ENCODE results near the gene RBBP8NL. TPM values are rescaled to one million over a fixed set of nuclear protein-coding genes. Genes with fewer than 3 reads are reported as not detected.

The RBBP8NL gene
- total and polyA plus RNA-seq, 5 donors from 2014 or later, result not detected

DNA sequence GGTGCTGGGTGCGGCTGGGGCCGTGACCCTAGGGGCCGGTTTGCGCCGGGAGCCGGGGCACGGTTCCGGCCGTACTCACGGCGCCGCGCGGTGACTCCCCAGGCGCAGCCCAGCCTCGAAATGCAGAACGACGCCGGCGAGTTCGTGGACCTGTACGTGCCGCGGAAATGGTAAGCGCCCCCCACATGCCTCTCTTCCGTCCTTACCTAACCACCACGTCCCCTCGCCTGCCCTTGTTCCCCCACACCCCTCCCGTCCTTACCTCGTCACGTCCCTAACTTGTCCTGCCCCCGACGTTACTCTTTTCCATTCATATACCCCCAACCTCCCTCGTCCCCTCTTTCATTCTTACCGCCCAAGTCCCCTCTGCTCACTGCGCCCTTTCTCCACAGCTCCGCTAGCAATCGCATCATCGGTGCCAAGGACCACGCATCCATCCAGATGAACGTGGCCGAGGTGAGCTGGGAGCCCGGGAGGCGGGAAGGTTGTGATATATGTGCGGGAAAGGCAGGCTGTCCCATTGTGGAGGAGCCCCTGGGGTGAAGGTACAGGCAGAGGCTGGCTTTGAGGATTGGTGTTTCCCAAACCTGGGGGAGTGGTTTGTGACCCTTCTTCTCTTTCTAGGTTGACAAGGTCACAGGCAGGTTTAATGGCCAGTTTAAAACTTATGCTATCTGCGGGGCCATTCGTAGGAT, 40.0 kb downstream of the RBBP8NL start:
- Mint-ChIP-seq H3K4me3 (peak overlapping the region; percentile 90 to 99 (median 94)), H3K9me3 (no peaks in the 10 kb centered on the region), H3K27me3 (no peaks in the 10 kb centered on the region), H3K27ac (peak overlapping the region; percentile 90 to 95 (median 95)), H3K36me3 (peaks cover 16% of the 10 kb centered on the region), H3K4me1 (peaks cover 0 to 48% (median 28%) of the 10 kb centered on the region in 4 donors)
- H3K4me3 ChIP-seq (ENCODE audit: low read depth, low read length), result peak overlapping the region; percentile 84
- peak overlapping the region; percentile 93 for H3K27ac ChIP-seq (ENCODE audit: insufficient read depth, low read length, poor library complexity, severe bottlenecking)
- no peaks in the 10 kb centered on the region for H3K27me3 ChIP-seq (ENCODE audit: control insufficient read depth, insufficient read depth, low read length)
- peaks cover 32% of the 10 kb centered on the region for H3K4me1 ChIP-seq (ENCODE audit: control insufficient read depth, insufficient read depth, low read length, poor library complexity, severe bottlenecking)
- no peaks in the 10 kb centered on the region for H3K9me3 ChIP-seq (ENCODE audit: control insufficient read depth in 2 of 2, low read length in 2 of 2)
- peaks cover 16% of the 10 kb centered on the region for H3K36me3 ChIP-seq (ENCODE audit: control insufficient read depth, insufficient read depth, low read length)
- peak; percentile 26 to 36 for ATAC-seq (ENCODE audit: low read depth in 2 of 2)
- peak in 1 of 3 donors; percentile 29 for DNase-seq

DNA sequence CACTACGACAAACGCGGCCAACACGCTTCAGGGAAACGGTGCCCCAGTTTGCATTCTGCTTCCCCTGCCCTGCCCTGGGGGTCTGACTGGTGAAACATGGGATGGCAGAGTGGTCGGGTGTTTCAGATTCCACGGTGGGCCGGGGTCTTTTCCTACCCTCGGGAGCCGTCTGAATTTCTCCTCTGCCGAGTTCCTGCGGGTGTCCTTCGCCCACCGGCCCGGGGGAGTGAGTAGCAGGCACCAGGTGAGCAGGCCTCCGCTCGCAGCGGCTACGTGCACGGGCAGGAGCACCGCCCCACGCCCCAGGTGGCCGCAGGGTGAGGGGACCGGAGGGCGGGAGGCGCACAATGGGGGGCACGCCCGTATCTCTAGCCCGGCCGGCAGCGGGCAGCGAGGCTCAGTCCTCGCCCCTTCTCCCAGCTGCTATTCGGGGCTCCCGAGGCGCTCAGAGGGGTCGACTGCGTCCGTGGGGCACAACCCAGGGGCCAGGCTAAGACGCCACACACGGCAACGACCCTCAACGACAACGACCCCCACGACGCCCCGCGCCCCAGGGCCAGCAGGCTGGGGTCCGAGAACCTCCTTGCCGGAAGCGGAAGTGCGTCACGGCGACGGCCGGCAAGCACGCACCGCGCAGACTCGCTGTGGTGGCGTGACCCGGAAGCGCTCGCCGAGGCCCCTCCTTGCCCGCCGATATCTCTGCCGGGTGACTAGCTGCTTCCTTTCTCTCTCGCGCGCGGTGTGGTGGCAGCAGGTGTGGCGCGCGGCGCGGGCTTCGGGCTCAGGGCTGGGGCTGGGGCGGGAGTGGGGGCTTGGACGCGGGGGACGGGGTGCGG, 40.7 kb downstream of the RBBP8NL start, which contains the start of gene RPS21:
Gene RPS21, plus strand, starts transcription at position 721 of the 836 bp plus-strand sequence. CDS start 236 bp downstream, outside the sequence.
- Mint-ChIP-seq H3K36me3 (peaks cover 22% of the 10 kb centered on the region), H3K27me3 (no peaks in the 10 kb centered on the region), H3K4me1 (peaks cover 0 to 54% (median 30%) of the 10 kb centered on the region in 4 donors), H3K4me3 (peak within 1 kb of the TSS; percentile 90 to 99 (median 94)), H3K9me3 (peaks cover 0 to 5% (median 1%) of the 10 kb centered on the region in 7 donors), H3K27ac (peak within 1 kb of the TSS; percentile 90 to 95 (median 95))
- H3K4me3 ChIP-seq (ENCODE audit: low read depth, low read length), result peak within 1 kb of the TSS; percentile 84
- peak; percentile 91 to 95 (median 93) for DNase-seq
- no peaks in the 10 kb centered on the region for H3K9me3 ChIP-seq (ENCODE audit: control insufficient read depth in 2 of 2, low read length in 2 of 2)
- H3K27ac ChIP-seq (ENCODE audit: insufficient read depth, low read length, poor library complexity, severe bottlenecking), result peak within 1 kb of the TSS; percentile 93
- ATAC-seq (ENCODE audit: low read depth in 2 of 2), result peak; percentile 92 to 93
- no peaks in the 10 kb centered on the region for H3K27me3 ChIP-seq (ENCODE audit: control insufficient read depth, insufficient read depth, low read length)
- H3K4me1 ChIP-seq (ENCODE audit: control insufficient read depth, insufficient read depth, low read length, poor library complexity, severe bottlenecking), result peaks cover 32% of the 10 kb centered on the region
- peaks cover 16% of the 10 kb centered on the region for H3K36me3 ChIP-seq (ENCODE audit: control insufficient read depth, insufficient read depth, low read length)

DNA sequence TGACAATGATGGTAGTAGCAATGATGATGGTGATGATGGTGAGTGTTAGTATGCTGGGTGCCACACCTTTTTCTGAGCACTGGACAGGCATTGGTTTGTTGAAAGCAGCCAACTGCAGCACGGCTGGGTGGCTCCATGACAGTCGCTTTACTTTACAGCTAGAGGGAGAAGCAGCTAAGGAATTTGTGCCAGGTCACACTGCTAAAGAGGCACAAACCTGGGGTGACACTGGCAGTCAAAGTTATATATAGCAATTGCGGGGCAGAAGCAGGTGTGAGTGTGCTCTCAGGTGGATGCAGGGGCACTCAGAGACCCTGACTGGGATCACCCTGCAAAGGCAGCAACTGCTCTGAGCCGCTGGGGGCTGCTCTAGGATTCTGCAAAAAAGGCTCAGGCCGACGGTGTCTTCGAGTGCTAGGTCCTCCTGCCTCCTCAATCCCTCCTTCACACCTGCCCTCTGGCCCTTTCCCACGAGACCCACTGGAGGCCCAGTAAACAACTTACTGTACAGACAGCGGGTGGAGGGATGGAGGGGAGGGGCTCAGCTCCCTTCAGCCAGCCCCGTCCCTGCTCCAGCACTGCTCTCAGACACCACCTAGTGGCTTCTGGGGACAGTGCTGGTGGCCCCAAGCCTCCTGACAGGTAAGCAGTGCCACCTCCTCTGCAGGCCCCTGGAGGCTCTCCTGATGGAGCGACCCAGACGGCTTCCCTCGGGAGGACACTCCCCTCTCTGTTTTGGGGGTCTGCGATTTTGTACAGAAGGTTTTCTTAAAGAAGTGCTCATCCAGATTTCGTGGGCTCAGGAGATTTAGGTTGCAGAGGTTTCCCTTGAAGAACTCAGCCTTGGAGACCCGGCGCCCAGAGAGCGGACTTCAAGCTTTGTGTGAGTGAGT, 44.8 kb downstream of the RBBP8NL start:
- Histone ChIP-seq H3K4me3 (ENCODE audit: low read depth, low read length) (no peak overlapping the region), H3K9me3 (ENCODE audit: control insufficient read depth in 2 of 2, low read length in 2 of 2) (no peaks in the 10 kb centered on the region), H3K27me3 (ENCODE audit: control insufficient read depth, insufficient read depth, low read length) (no peaks in the 10 kb centered on the region), H3K36me3 (ENCODE audit: control insufficient read depth, insufficient read depth, low read length) (no peaks in the 10 kb centered on the region), H3K27ac (ENCODE audit: insufficient read depth, low read length, poor library complexity, severe bottlenecking) (no peak overlapping the region), H3K4me1 (ENCODE audit: control insufficient read depth, insufficient read depth, low read length, poor library complexity, severe bottlenecking) (peaks cover 23% of the 10 kb centered on the region)
- Mint-ChIP-seq H3K9me3 (peaks cover 0 to 5% (median 1%) of the 10 kb centered on the region in 7 donors), H3K36me3 (peaks cover 6% of the 10 kb centered on the region), H3K27ac (no peak overlapping the region), H3K4me1 (peaks cover 0 to 36% (median 18%) of the 10 kb centered on the region in 4 donors), H3K27me3 (no peaks in the 10 kb centered on the region), H3K4me3 (peak overlapping the region; percentile 16 to 95 (median 58))
- ATAC-seq (ENCODE audit: low read depth in 2 of 2) (peak; percentile 60 to 68), DNase-seq (peak; percentile 63 to 79 (median 74))

DNA sequence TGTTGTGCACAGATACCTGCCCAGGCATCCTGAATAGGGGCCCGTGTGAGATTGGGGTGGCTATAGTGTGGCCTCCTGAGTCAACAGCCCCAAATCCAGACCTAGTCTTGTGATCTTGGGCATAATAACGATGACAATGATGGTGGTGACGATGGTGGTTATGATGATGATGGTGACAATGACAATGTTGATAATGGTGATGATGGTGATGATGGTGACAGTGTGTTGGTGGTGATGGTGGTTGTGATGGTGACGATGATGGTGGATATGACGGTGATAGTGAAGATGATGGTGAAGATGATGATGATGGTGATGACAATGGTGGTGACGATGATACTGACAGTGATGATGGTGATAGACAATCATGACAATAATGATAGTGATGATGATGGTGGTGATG, 45.5 kb downstream of the RBBP8NL start:
- peaks cover 0 to 5% (median 1%) of the 10 kb centered on the region in 7 donors for H3K9me3 Mint-ChIP-seq
- H3K4me1 ChIP-seq (ENCODE audit: control insufficient read depth, insufficient read depth, low read length, poor library complexity, severe bottlenecking), result peaks cover 19% of the 10 kb centered on the region

DNA sequence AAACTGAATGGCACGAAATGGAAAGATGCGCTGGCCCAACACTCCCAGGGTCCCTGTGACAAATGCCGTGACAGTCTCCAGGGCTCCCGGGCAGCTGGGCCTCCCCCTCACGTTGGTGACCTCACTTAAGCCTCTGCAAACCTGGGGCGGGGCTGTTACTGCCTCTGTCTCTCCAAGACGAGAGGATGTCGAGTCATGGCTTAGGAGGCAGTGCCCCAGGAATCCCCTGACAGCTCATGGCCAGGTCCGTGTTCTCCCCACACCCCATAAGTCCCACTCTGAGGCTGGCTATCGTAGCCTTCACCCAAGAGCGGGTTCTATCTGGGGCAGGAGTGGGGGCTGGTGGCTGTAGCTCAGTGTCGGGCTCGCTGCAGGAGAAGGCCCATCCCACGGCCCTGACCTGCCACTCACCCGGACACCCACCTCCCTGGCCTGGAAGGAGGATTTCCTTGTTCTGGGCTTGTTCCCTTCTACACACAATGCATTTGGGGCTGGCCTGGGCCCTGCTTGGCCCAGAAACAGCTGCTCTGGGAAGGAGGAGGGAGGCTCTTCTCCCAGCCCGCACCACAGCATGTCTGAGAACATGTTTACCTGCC, 46.0 kb downstream of the RBBP8NL start:
- H3K4me1 ChIP-seq (ENCODE audit: control insufficient read depth, insufficient read depth, low read length, poor library complexity, severe bottlenecking), result peaks cover 16% of the 10 kb centered on the region
- peaks cover 6% of the 10 kb centered on the region for H3K36me3 Mint-ChIP-seq
- H3K4me3 ChIP-seq (ENCODE audit: low read depth, low read length), result no peak overlapping the region
- H3K27ac Mint-ChIP-seq, result peak overlapping the region in 1 of 3 donors; percentile 11
- peaks cover 0 to 29% (median 19%) of the 10 kb centered on the region in 4 donors for H3K4me1 Mint-ChIP-seq
- no peaks in the 10 kb centered on the region for H3K27me3 Mint-ChIP-seq
- H3K36me3 ChIP-seq (ENCODE audit: control insufficient read depth, insufficient read depth, low read length), result no peaks in the 10 kb centered on the region
- H3K4me3 Mint-ChIP-seq, result no peak overlapping the region
- H3K27me3 ChIP-seq (ENCODE audit: control insufficient read depth, insufficient read depth, low read length), result no peaks in the 10 kb centered on the region
- no peak for DNase-seq
- peaks cover 0 to 5% (median 1%) of the 10 kb centered on the region in 7 donors for H3K9me3 Mint-ChIP-seq
- no peaks in the 10 kb centered on the region for H3K9me3 ChIP-seq (ENCODE audit: control insufficient read depth in 2 of 2, low read length in 2 of 2)
- ATAC-seq (ENCODE audit: low read depth in 2 of 2), result no peak
- H3K27ac ChIP-seq (ENCODE audit: insufficient read depth, low read length, poor library complexity, severe bottlenecking), result no peak overlapping the region

More for the DNA sequence above, 45.5 kb downstream of the RBBP8NL start:
- no peaks in the 10 kb centered on the region for H3K27me3 Mint-ChIP-seq
- no peak for ATAC-seq (ENCODE audit: low read depth in 2 of 2)
- no peak overlapping the region for H3K27ac ChIP-seq (ENCODE audit: insufficient read depth, low read length, poor library complexity, severe bottlenecking)
- no peaks in the 10 kb centered on the region for H3K36me3 ChIP-seq (ENCODE audit: control insufficient read depth, insufficient read depth, low read length)
- H3K27me3 ChIP-seq (ENCODE audit: control insufficient read depth, insufficient read depth, low read length), result no peaks in the 10 kb centered on the region
- peak overlapping the region in 1 of 4 donors; percentile 82 for H3K4me3 Mint-ChIP-seq
- peaks cover 6% of the 10 kb centered on the region for H3K36me3 Mint-ChIP-seq
- H3K27ac Mint-ChIP-seq, result peak overlapping the region in 1 of 3 donors; percentile 50
- H3K9me3 ChIP-seq (ENCODE audit: control insufficient read depth in 2 of 2, low read length in 2 of 2), result no peaks in the 10 kb centered on the region
- no peak overlapping the region for H3K4me3 ChIP-seq (ENCODE audit: low read depth, low read length)
- peaks cover 0 to 31% (median 19%) of the 10 kb centered on the region in 4 donors for H3K4me1 Mint-ChIP-seq
- DNase-seq, result no peak

DNA sequence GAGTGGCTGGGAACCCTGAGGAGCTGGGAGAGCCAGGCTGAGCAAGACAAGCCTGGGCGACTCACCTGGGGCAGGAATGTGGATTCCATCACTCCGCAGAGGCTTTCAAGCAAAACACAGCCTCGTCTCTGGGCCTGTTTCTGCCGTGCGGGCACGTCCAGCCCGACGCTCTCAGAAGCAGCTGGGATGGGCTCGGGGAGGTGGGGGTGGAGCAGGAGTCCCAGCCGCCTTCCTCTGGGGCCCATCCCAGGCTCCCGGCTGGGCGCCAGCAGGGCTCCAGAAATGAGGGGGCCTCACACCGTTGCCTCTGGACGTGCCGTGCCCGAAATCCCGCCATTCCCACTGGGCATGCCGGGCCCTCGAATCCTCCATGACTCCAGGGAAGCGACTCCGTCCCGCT, 49.1 kb downstream of the RBBP8NL start:
- ATAC-seq (ENCODE audit: low read depth in 2 of 2), result no peak
- H3K4me1 Mint-ChIP-seq, result peaks cover 0 to 13% (median 7%) of the 10 kb centered on the region in 4 donors
- peaks cover 0 to 5% (median 1%) of the 10 kb centered on the region in 7 donors for H3K9me3 Mint-ChIP-seq
- H3K36me3 ChIP-seq (ENCODE audit: control insufficient read depth, insufficient read depth, low read length), result no peaks in the 10 kb centered on the region
- H3K27ac Mint-ChIP-seq, result no peak overlapping the region
- no peak overlapping the region for H3K4me3 ChIP-seq (ENCODE audit: low read depth, low read length)
- H3K27me3 ChIP-seq (ENCODE audit: control insufficient read depth, insufficient read depth, low read length), result no peaks in the 10 kb centered on the region
- H3K27ac ChIP-seq (ENCODE audit: insufficient read depth, low read length, poor library complexity, severe bottlenecking), result no peak overlapping the region
- no peaks in the 10 kb centered on the region for H3K27me3 Mint-ChIP-seq
- no peaks in the 10 kb centered on the region for H3K9me3 ChIP-seq (ENCODE audit: control insufficient read depth in 2 of 2, low read length in 2 of 2)
- H3K4me3 Mint-ChIP-seq, result no peak overlapping the region
- peaks cover 4% of the 10 kb centered on the region for H3K4me1 ChIP-seq (ENCODE audit: control insufficient read depth, insufficient read depth, low read length, poor library complexity, severe bottlenecking)
- DNase-seq, result no peak
- peaks cover 6% of the 10 kb centered on the region for H3K36me3 Mint-ChIP-seq
